ENCODE measurements around the gene SCGB1D1. TPM values are rescaled to one million over a fixed set of nuclear protein-coding genes. Genes with fewer than 3 reads are reported as not detected.
A peak's percentile ranks its signal among the peaks of the same experiment; 100 is the strongest.

SCGB1D1 gene
- polyA plus RNA-seq, 4 donors = not detected

- no peak for DNase-seq (ENCODE audit: low read depth in 4 of 4, low spot score in 3 of 4)
Measured at GRCh38 chr11:62221498-62221897, 31.5 kb downstream of the SCGB1D1 start.

DNA sequence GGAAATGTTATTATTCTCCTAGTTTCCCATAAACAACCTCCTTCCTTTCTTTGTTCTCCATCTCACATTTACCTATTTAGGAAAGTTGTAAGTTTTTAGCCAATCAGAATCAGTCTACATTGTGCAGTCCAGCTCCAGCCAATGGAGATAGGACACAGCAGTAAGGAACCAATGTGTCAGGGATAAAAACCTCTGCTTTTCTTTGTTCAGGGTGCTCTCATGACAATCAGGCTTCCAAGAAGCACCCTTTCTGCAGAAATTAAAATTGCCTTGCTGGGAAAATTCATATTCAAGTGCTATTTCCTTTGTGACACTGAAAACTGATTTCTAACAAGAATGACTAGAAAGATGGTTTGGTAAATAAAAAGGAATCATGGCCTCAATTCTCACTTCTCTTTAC lies 33.1 kb downstream of the SCGB1D1 start:
- DNase-seq (ENCODE audit: low read depth in 4 of 4, low spot score in 3 of 4) = no peak

- DNase-seq (ENCODE audit: low read depth in 4 of 4, low spot score in 3 of 4) = no peak
Measured at GRCh38 chr11:62233730-62234129, 43.7 kb downstream of the SCGB1D1 start.

DNA sequence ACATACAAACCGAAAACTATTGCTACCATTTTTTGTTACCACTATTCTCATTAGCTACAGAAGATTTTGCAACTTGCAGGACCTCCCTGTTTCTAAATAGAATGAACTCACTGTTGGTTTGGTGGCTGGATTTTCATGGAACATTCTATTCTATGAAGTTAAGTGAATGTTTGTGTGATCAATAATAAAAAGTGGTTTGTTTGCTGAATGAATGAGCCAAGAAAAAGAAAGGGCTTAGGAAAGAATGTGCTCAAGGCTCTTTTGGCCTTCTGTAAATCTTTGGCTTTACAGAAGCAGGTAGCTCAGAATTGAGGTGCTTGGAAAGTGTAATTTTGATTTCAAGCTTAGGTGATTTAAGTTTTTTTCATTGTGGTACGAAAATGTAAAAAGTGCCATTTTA lies 46.2 kb downstream of the SCGB1D1 start:
- DNase-seq (ENCODE audit: low read depth in 4 of 4, low spot score in 3 of 4) = no peak

DNA sequence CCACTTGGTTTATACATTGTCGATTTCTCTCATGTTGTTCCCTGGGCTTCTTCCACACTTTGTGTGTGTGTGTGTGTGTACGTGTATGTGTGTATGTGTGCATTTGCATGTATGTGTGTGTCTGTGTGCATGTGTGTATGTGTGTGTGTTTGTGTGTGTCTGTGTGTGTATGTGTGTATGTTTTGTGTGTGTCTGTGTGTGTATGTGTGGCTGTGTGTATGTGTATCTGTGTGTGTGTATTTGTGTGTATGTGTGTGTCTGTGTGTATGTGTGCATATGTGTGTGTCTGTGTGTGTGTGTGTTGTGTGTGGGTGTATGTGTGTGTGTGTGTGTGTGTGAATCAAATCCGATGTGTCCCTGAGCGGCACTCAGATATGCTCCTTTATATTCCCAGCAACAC lies 47.5 kb downstream of the SCGB1D1 start:
- DNase-seq (ENCODE audit: low read depth in 4 of 4, low spot score in 3 of 4) = no peak

- DNase-seq (ENCODE audit: low read depth in 4 of 4, low spot score in 3 of 4) = no peak
Measured at GRCh38 chr11:62238151-62238550, 48.1 kb downstream of the SCGB1D1 start.

DNA sequence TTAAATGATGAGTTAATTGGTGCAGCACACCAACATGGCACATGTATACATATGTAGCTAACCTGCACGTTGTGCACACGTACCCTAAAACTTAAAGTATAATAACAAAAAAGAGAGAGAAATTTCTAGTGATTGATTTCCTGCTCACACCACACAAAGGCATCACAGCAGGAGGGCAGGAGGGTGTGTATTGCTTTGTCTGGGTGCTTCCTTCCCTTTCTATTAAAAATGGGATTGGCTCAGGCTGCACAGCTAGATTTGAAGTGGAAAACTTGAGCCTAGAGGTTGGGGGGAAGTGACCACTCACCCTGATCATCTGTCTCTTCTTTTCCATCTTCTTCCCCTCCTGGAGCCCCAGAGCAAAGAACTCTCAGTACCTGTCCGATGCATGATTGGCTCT lies 51.1 kb downstream of the SCGB1D1 start:
- no peak for DNase-seq (ENCODE audit: low read depth in 4 of 4, low spot score in 3 of 4)

DNA sequence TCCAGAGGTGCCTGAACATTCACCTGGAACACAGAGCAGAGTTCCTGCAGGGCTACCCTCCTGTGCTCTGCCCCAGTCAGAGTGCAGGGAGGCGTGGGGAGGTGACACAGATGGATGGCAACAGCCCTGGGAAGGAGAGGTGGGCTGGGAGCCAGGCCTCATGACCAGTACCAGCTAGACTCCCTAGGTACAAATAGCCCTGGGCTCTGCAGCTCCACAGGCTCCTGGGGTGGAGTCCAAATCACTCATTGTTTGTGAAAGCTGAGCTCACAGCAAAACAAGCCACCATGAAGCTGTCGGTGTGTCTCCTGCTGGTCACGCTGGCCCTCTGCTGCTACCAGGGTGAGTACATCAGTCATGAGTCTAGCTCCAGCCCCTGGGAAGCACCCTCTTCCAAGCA lies 52.0 kb downstream of the SCGB1D1 start, which contains the start of gene SCGB1D2:
TSS of gene SCGB1D2 (plus strand) at position 219 of the 400 bp plus-strand sequence. CDS start at position 288, 69 bp downstream.
- peak in 2 of 4 donors; percentile 18 to 22 for DNase-seq (ENCODE audit: low read depth in 4 of 4, low spot score in 3 of 4)

Other genes with a start within 250 kb of the SCGB1D1 start
- gene BEST1, start 239.9 kb upstream of the SCGB1D1 start, polyA plus RNA-seq (ENCODE audit: insufficient read length in 4 of 4) = 1 to 10 TPM; 3.7 to 4.7 (median 4.2) TPM
- 1,000 to 10,000 TPM; 1,796 to 2,281 (median 2,069) TPM for gene FTH1, start 222.6 kb upstream of the SCGB1D1 start, polyA plus RNA-seq (ENCODE audit: insufficient read length in 4 of 4)
- gene INCENP, start 66.2 kb upstream of the SCGB1D1 start, polyA plus RNA-seq (ENCODE audit: insufficient read length in 4 of 4) = 10 to 100 TPM; 30.7 to 43.0 (median 35.2) TPM
- gene SCGB2A1, start 18.5 kb downstream of the SCGB1D1 start, polyA plus RNA-seq (ENCODE audit: insufficient read length in 4 of 4) = under 1 TPM; 0.35 to 0.66 (median 0.53) TPM
- 1 to 10 TPM in 3 of 4 donors, under 1 TPM in 1; 0.57 to 2.6 (median 1.5) TPM for gene SCGB1D2, start 52.0 kb downstream of the SCGB1D1 start, polyA plus RNA-seq (ENCODE audit: insufficient read length in 4 of 4)
- not detected for gene SCGB2A2, start 79.9 kb downstream of the SCGB1D1 start, polyA plus RNA-seq (ENCODE audit: insufficient read length in 4 of 4)
- not detected for gene SCGB1D4, start 108.9 kb downstream of the SCGB1D1 start, polyA plus RNA-seq (ENCODE audit: insufficient read length in 4 of 4)
- gene ASRGL1, start 147.2 kb downstream of the SCGB1D1 start, polyA plus RNA-seq (ENCODE audit: insufficient read length in 4 of 4) = 10 to 100 TPM in 3 of 4 donors, 1 to 10 TPM in 1; 5.2 to 63.3 (median 52.2) TPM
- gene SCGB1A1, start 228.8 kb downstream of the SCGB1D1 start, polyA plus RNA-seq (ENCODE audit: insufficient read length in 4 of 4) = not detected

Measured in left renal pelvis (tissue), 4 donors.